Measurements from ENCODE around the gene ARID3C. TPM values are rescaled to one million over a fixed set of nuclear protein-coding genes. Genes with fewer than 3 reads are reported as not detected.

Gene ARID3C
- total RNA-seq, 4 donors from 2014 or later = 0.23 to 0.34 TPM; not detected in 2

DNA sequence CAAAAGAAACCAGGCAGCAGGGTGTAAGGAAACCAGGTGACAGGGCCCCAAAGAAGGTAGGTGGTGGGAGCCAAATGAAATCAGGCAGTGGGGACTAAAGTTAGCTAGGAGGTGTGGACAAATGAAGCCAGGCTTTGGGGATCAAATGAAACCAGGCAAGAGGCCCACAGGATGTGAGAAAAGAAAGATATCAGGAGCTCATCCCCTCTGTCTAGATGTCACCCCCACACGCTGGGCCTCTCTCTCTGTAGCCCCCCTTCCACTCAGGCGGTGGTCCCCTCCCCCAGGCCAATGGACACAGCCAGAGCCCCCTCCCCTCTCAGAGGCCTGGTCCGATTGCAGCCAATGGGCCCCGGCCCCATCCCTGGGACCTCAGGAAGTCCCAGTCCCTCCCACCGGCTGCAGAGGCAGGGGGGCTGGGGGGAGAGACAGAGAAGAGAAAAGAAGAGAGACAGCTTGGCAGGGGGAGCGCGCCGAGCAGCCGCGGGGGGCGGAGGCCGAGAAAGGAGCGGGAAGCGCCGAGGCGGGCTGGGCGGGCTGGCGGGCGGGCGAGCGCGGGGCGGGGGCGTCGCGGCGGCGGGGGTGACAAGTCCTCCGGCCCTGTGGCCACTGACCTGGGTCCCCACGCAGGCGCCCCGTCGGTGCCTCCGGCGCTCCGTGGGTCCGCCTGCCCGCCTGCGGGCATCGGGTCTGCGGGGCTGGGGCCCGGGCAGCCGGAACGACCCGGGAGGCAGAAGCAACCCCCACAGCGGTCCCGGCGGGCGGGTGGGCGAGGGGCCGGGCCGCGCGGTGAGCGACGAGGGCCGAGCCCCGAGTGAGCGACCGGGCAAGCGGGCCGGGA, 51.2 kb downstream of the ARID3C start:
- DNase-seq (ENCODE audit: low spot score in 2 of 2) = no peak
- 7 to 9% methylated on average over 44 to 54 of the region's 62 CpGs for WGBS, 2 donors
- no peak for TF ChIP-seq POLR2A (IDR thresholded peaks at IDR 0.05)
- TF ChIP-seq, protein P1, sequence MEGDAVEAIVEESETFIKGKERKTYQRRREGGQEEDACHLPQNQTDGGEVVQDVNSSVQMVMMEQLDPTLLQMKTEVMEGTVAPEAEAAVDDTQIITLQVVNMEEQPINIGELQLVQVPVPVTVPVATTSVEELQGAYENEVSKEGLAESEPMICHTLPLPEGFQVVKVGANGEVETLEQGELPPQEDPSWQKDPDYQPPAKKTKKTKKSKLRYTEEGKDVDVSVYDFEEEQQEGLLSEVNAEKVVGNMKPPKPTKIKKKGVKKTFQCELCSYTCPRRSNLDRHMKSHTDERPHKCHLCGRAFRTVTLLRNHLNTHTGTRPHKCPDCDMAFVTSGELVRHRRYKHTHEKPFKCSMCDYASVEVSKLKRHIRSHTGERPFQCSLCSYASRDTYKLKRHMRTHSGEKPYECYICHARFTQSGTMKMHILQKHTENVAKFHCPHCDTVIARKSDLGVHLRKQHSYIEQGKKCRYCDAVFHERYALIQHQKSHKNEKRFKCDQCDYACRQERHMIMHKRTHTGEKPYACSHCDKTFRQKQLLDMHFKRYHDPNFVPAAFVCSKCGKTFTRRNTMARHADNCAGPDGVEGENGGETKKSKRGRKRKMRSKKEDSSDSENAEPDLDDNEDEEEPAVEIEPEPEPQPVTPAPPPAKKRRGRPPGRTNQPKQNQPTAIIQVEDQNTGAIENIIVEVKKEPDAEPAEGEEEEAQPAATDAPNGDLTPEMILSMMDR (IDR thresholded peaks at IDR 0.05) = no peak
- intact Hi-C loops (cut with DNase I; ENCODE audit: low total_unique reads) = no loop called here
- H3K4me3 ChIP-seq (ENCODE audit: low read depth, poor library complexity, severe bottlenecking) = no peak overlapping the region

- intact Hi-C loops (cut with DNase I; ENCODE audit: low total_unique reads) = no loop called here
- TF ChIP-seq POLR2A (IDR thresholded peaks at IDR 0.05) = no peak
- TF ChIP-seq, protein P1 (IDR thresholded peaks at IDR 0.05) = no peak
- no peak for DNase-seq (ENCODE audit: low spot score in 2 of 2)
- H3K4me3 ChIP-seq (ENCODE audit: low read depth, poor library complexity, severe bottlenecking) = no peak overlapping the region
- WGBS, 2 donors = 83 to 86% methylated on average over 14 of the region's 14 CpGs
These were observed 52.1 kb downstream of the ARID3C start for GRCh38 chr9:34576597-34577399.

- H3K4me3 ChIP-seq (ENCODE audit: low read depth, poor library complexity, severe bottlenecking) = no peak overlapping the region
- WGBS, 2 donors = 64 to 71% methylated on average over 21 of the region's 21 CpGs
- intact Hi-C loops (cut with DNase I; ENCODE audit: low total_unique reads) = no loop called here
- no peak for TF ChIP-seq POLR2A (IDR thresholded peaks at IDR 0.05)
- TF ChIP-seq, protein P1 (IDR thresholded peaks at IDR 0.05) = no peak
- no peak for DNase-seq (ENCODE audit: low spot score in 2 of 2)
These were observed 52.8 kb downstream of the ARID3C start for GRCh38 chr9:34575862-34576596.

- intact Hi-C loops (cut with DNase I; ENCODE audit: low total_unique reads) = no loop called here
- no peak overlapping the region for H3K4me3 ChIP-seq (ENCODE audit: low read depth, poor library complexity, severe bottlenecking)
- 72 to 73% methylated on average over 8 of the region's 8 CpGs for WGBS, 2 donors
- DNase-seq (ENCODE audit: low spot score in 2 of 2) = no peak
- TF ChIP-seq, protein P1 (IDR thresholded peaks at IDR 0.05) = no peak
- no peak for TF ChIP-seq POLR2A (IDR thresholded peaks at IDR 0.05)
These were observed 53.6 kb downstream of the ARID3C start for GRCh38 chr9:34575241-34575640.

GRCh38 chr9:34574571-34574970, 54.3 kb downstream of the ARID3C start:
- 87 to 93% methylated on average over 8 to 11 of the region's 12 CpGs for WGBS, 2 donors
- no peak for TF ChIP-seq POLR2A (IDR thresholded peaks at IDR 0.05)
- TF ChIP-seq, protein P1 (IDR thresholded peaks at IDR 0.05) = no peak
- no peak overlapping the region for H3K4me3 ChIP-seq (ENCODE audit: low read depth, poor library complexity, severe bottlenecking)
- intact Hi-C loops (cut with DNase I; ENCODE audit: low total_unique reads) = no loop called here
- DNase-seq (ENCODE audit: low spot score in 2 of 2) = no peak
